Measurements from ENCODE around the gene DSCAM.

GRCh38 chr21:40141621-40142020, 705.3 kb downstream of the DSCAM start:
- no peak for TF ChIP-seq EZH2 (IDR thresholded peaks at IDR 0.05)
- TF ChIP-seq CTCF (IDR thresholded peaks at IDR 0.05): no peak
